ENCODE results near the gene CAB39. TPM values are rescaled to one million over a fixed set of nuclear protein-coding genes. Genes with fewer than 3 reads are reported as not detected.

The CAB39 gene
- polyA plus RNA-seq, 1 of the 3 experiments (the other 2 are of a cell fraction): 15.7 TPM

GRCh38 chr2:230665263-230665691, 47.4 kb upstream of the CAB39 start (continued):
- no peak for TF ChIP-seq POLR2AphosphoS5 (IDR thresholded peaks at IDR 0.05; ENCODE audit: low read depth, low read length)
- TF ChIP-seq ZBTB33 (IDR thresholded peaks at IDR 0.05; ENCODE audit: borderline replicate concordance, low read depth): no peak

- H3K27ac ChIP-seq (ENCODE audit: low read depth in 2 of 2, low read length in 1 of 2): no peak overlapping the region
- H3K79me2 ChIP-seq (ENCODE audit: insufficient read depth): no peaks in the 10 kb centered on the region
- no peaks in the 10 kb centered on the region for H3F3A ChIP-seq (replicated peaks; ENCODE audit: insufficient read depth)
- no peaks in the 10 kb centered on the region for H3K27me3 ChIP-seq (ENCODE audit: insufficient read depth)
- H3K36me3 ChIP-seq (replicated peaks in 1 of 2; ENCODE audit: control insufficient read depth in 1 of 2, insufficient read depth in 2 of 2, low read length in 1 of 2): no peaks in the 10 kb centered on the region
- no peak overlapping the region for H3K9ac ChIP-seq
- 90% methylated on average over 8 of the region's 8 CpGs for WGBS (ENCODE audit: low lambda C conversion rate)
- ChIA-PET CTCF (no interaction called here), POLR2A (no interaction called here)
- H3K4me3 ChIP-seq (ENCODE audit: low read depth in 2 of 2, low read length in 1 of 2): no peak overlapping the region
- no peak overlapping the region for H2AFZ ChIP-seq (ENCODE audit: low read depth)
- no peak for DNase-seq
- no peak for TF ChIP-seq USF1 (IDR thresholded peaks at IDR 0.05; ENCODE audit: borderline replicate concordance, low read depth)
- no peak for TF ChIP-seq MEF2A (IDR thresholded peaks at IDR 0.05; ENCODE audit: borderline replicate concordance, low read depth)
- no peak for TF ChIP-seq RCOR1 (IDR thresholded peaks at IDR 0.05; ENCODE audit: low read length)
- TF ChIP-seq EZH2phosphoT487 (IDR thresholded peaks at IDR 0.05; ENCODE audit: borderline replicate concordance, low read depth): no peak
- TF ChIP-seq TEAD4 (IDR thresholded peaks at IDR 0.05; ENCODE audit: borderline replicate concordance, insufficient read depth): no peak
- no peak for TF ChIP-seq SMC3 (IDR thresholded peaks at IDR 0.05; ENCODE audit: low read depth, low read length)
- TF ChIP-seq CTCF (IDR thresholded peaks at IDR 0.05): no peak
- no peak for TF ChIP-seq MXI1 (IDR thresholded peaks at IDR 0.05; ENCODE audit: low read depth, low read length)
- no peak for TF ChIP-seq RAD21 (IDR thresholded peaks at IDR 0.05; ENCODE audit: low read length)
- no peak for TF ChIP-seq GABPA (IDR thresholded peaks at IDR 0.05; ENCODE audit: low read depth)
- TF ChIP-seq PBX3 (IDR thresholded peaks at IDR 0.05): no peak
- no peak for TF ChIP-seq FOXJ3 (CRISPR knock-in tag; IDR thresholded peaks at IDR 0.05)
- TF ChIP-seq POLR2AphosphoS5 (IDR thresholded peaks at IDR 0.05; ENCODE audit: low read depth, low read length): no peak
- TF ChIP-seq YY1 (IDR thresholded peaks at IDR 0.05; ENCODE audit: low read depth): no peak
- H4K20me1 ChIP-seq (ENCODE audit: insufficient read depth): no peaks in the 10 kb centered on the region
- peaks cover 0 to 4% of the 10 kb centered on the region in 2 experiments; a peak in 1 of 4 replicates for H3K4me1 ChIP-seq (ENCODE audit: control insufficient read depth in 1 of 2, insufficient read depth in 2 of 2, low read depth in 1 of 2, low read length in 1 of 2)
- H3K9me3 ChIP-seq: no peaks in the 10 kb centered on the region
- H3K9me2 ChIP-seq: no peaks in the 10 kb centered on the region
- no peak overlapping the region for H3K4me2 ChIP-seq
Measured at GRCh38 chr2:230666446-230666845, 46.2 kb upstream of the CAB39 start.

All from SK-N-SH (cell line).